C4-2B (cell line): ENCODE results near the gene SNX25.

Experiments used
- H3K27ac ChIP-seq: fragments of 450-650 bp; 2 replicates; pipeline ENCODE4 v1.5.1; 2017
- ZFX ChIP-seq: fragments of 450-650 bp; IDR thresholded peaks from 2 replicates; pipeline ENCODE4 v1.6.1; 2017
- TF ChIP-seq, protein P1 (sequence below): fragments of 450-650 bp; conservative IDR thresholded peaks from 2 replicates; pipeline ENCODE4 v1.5.1; 2017; ENCODE audit warnings: mild to moderate bottlenecking

Gene SNX25

DNA sequence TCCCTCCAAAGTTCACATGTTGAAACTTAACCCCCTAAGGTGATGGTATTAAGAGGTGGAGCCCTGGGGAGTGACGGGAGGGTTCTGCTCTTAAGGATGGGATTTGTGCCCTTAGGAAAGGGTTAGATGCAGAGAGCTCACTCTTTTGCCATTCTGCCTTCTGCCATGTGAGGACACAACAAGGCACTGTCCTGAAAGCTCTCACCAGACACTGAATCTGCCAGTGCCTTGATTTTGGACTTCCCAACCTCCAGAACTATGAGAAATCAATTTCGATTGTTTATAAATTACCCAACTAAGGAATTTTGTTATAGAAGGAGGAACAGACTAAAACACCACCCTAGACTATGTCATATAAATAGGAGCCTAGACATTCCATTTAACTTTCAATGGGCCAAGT lies 174.7 kb downstream of the SNX25 start:
- peak overlapping the region; percentile 79 for H3K27ac ChIP-seq
- TF ChIP-seq ZFX: no peak
- TF ChIP-seq, protein P1, sequence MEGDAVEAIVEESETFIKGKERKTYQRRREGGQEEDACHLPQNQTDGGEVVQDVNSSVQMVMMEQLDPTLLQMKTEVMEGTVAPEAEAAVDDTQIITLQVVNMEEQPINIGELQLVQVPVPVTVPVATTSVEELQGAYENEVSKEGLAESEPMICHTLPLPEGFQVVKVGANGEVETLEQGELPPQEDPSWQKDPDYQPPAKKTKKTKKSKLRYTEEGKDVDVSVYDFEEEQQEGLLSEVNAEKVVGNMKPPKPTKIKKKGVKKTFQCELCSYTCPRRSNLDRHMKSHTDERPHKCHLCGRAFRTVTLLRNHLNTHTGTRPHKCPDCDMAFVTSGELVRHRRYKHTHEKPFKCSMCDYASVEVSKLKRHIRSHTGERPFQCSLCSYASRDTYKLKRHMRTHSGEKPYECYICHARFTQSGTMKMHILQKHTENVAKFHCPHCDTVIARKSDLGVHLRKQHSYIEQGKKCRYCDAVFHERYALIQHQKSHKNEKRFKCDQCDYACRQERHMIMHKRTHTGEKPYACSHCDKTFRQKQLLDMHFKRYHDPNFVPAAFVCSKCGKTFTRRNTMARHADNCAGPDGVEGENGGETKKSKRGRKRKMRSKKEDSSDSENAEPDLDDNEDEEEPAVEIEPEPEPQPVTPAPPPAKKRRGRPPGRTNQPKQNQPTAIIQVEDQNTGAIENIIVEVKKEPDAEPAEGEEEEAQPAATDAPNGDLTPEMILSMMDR: no peak

DNA sequence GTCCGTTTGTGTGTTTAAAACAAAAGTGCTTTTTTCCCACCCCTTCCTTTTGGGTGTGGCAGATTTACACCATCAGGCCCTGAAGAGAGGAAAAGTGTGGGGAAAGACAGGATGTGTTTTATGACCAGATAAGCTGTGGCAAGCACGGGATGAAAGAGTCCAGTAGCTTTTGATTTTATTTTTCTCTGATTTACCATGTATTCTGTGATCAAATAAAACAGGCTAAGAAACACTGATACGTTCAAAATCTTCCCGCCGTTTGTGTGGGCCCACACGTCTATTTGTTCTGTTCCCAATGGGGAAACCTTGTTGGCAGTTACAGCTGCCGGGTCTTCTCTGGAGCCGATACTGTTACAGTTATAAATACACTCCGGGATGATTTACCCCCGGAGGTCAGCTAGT lies 175.5 kb downstream of the SNX25 start:
- TF ChIP-seq, protein P1: no peak
- no peak for TF ChIP-seq ZFX
- no peak overlapping the region for H3K27ac ChIP-seq

GRCh38 chr4:185387957-185388356 lies 178.6 kb downstream of the SNX25 start:
- no peak overlapping the region for H3K27ac ChIP-seq
- TF ChIP-seq, protein P1: no peak
- TF ChIP-seq ZFX: no peak

- H3K27ac ChIP-seq: no peak overlapping the region
- TF ChIP-seq ZFX: no peak
- TF ChIP-seq, protein P1: no peak
Measured at GRCh38 chr4:185390941-185391340, 181.5 kb downstream of the SNX25 start.

GRCh38 chr4:185392156-185392555 lies 182.8 kb downstream of the SNX25 start:
- TF ChIP-seq ZFX: no peak
- TF ChIP-seq, protein P1: no peak
- no peak overlapping the region for H3K27ac ChIP-seq

DNA sequence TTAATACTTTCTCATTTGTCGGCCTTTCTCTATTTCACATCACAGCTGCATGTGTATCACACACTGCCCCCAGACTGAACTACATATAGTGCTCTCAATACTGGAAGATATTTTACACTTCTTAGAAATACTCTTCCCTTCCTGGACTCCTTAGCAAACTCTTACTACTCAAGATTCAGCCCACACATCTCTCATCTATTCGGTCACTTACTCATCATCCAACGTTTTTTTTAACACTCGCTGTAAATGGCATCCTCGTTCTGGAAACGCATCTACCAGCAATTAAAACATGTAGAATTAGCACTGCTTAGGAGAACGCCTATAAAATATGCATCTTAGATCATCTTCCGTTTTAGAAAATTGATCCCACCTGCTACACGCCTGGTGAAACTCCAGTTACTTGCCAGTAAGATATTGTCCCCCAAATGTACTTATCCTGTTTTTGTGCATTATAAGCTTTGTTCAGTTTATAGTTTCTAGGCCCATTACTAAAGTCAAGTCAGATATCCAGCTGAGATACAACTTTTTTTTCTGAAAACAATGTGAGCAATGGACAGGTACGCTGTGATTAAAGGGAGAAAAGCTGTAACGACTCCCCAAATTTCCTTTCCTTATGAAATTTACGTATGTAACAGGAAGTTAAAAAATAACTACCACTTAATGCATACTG lies 185.3 kb downstream of the SNX25 start:
- no peak overlapping the region for H3K27ac ChIP-seq
- no peak for TF ChIP-seq ZFX
- TF ChIP-seq, protein P1: no peak

DNA sequence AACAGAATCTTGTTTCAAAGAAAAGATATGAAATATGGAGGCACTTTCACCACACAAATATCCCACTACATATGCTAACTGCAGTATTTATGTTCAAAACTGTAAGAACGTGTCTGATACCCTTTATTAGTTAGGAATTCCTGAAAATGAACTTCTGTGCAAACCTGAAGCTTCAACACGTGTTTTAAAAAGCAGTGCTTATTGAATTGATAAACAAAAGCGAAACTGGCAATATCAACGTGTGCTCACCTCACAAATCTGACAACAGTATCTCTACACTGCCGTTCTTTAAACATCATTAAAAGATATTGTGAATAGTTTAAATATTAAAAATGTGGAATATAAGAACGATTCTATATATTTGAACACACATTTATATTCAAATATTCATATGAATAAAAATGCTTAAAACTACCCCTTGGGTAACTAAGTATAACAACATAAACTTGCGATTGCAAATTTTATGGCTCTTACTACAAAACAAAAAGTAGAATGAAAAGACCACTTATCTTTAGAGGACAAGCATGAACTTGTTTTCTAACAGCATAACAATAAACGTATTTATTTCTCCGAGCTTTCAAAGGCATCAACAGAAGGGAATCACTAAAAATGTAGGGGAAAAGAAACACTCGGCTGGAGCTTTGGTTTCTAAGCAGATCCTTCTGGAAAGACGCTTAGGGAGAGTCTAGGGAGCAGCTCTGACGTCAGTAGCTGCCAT lies 186.0 kb downstream of the SNX25 start, which contains the start of gene LRP2BP:
Gene LRP2BP, minus strand, starts transcription at position 687 of the 718 bp plus-strand sequence. CDS start 17,738 bp downstream, outside the sequence.
- TF ChIP-seq ZFX: no peak
- TF ChIP-seq, protein P1: no peak
- H3K27ac ChIP-seq: peak within 1 kb of the TSS; percentile 96
